Trophoblast cell (in vitro differentiated cells and primary cell): Measurements from ENCODE around the gene COMMD6.

Source experiments
- DNase-seq, 2 donors: peaks; one replicate each; pipeline ENCODE4 v3.0.0-alpha.2; 2016
- H2AFZ ChIP-seq: 2 replicates; pipeline ENCODE4 v1.6.1; 2013; ENCODE audit warnings: low read length, moderate library complexity, mild to moderate bottlenecking; ENCODE audit not compliant: insufficient read depth, poor library complexity
- H2AK5ac ChIP-seq: 2 replicates; pipeline ENCODE4 v1.6.1; 2013; ENCODE audit warnings: mild to moderate bottlenecking, low read length
- H2BK120ac ChIP-seq: 2 replicates; pipeline ENCODE4 v1.6.1; 2013; ENCODE audit warnings: low read length, mild to moderate bottlenecking, moderate library complexity; ENCODE audit not compliant: insufficient read depth, poor library complexity
- H2BK12ac ChIP-seq: 2 replicates; pipeline ENCODE4 v1.6.1; 2013; ENCODE audit warnings: mild to moderate bottlenecking, low read length, moderate library complexity
- H2BK5ac ChIP-seq: 2 replicates; pipeline ENCODE4 v1.6.1; 2013; ENCODE audit warnings: low read length, low read depth, moderate library complexity, mild to moderate bottlenecking; ENCODE audit not compliant: poor library complexity
- H3K14ac ChIP-seq: 2 replicates; pipeline ENCODE4 v1.6.1; 2013; ENCODE audit warnings: mild to moderate bottlenecking, low read length
- H3K18ac ChIP-seq: 2 replicates; pipeline ENCODE4 v1.6.1; 2013; ENCODE audit warnings: mild to moderate bottlenecking, low read length
- H3K23ac ChIP-seq: 2 replicates; pipeline ENCODE4 v1.6.1; 2013; ENCODE audit warnings: low read length
- H3K27ac ChIP-seq: 2 replicates; pipeline ENCODE4 v1.5.1; 2013; ENCODE audit warnings: low read depth, mild to moderate bottlenecking, inconsistent platforms, low read length, moderate library complexity
- H3K27me3 ChIP-seq: 2 replicates; pipeline ENCODE4 v1.6.1; 2013; ENCODE audit warnings: inconsistent platforms, mild to moderate bottlenecking, low read length, moderate library complexity; ENCODE audit not compliant: insufficient read depth
- H3K36me3 ChIP-seq, 2 experiments: 1 replicate in 1 of 2; 2 replicates in 1 of 2; pipeline ENCODE4 v1.6.1; 2013; ENCODE audit warnings: low read length in 2 of 2, mild to moderate bottlenecking in 2 of 2, moderate library complexity in 1 of 2; ENCODE audit not compliant: insufficient read depth in 2 of 2, control insufficient read depth in 1 of 2
- H3K4ac ChIP-seq: 2 replicates; pipeline ENCODE4 v1.6.1; 2013; ENCODE audit warnings: low read depth, mild to moderate bottlenecking, low read length, moderate library complexity
- H3K4me1 ChIP-seq, 2 experiments: 1 replicate in 1 of 2; 2 replicates in 1 of 2; pipeline ENCODE4 v1.6.1; 2013; ENCODE audit warnings: low read length in 2 of 2, mild to moderate bottlenecking in 2 of 2, moderate library complexity in 1 of 2; ENCODE audit not compliant: insufficient read depth in 2 of 2, control insufficient read depth in 1 of 2
- H3K4me2 ChIP-seq: 2 replicates; pipeline ENCODE4 v1.6.1; 2013; ENCODE audit warnings: inconsistent platforms, mild to moderate bottlenecking, low read length, moderate library complexity
- H3K4me3 ChIP-seq: 2 replicates; pipeline ENCODE4 v1.5.1; 2013; ENCODE audit warnings: mild to moderate bottlenecking, low read depth, low read length, inconsistent platforms
- H3K79me1 ChIP-seq: one replicate; pipeline ENCODE4 v1.6.1; 2013; ENCODE audit warnings: low read length
- H3K79me2 ChIP-seq: 2 replicates; pipeline ENCODE4 v1.6.1; 2013; ENCODE audit warnings: low read length, mild to moderate bottlenecking; ENCODE audit not compliant: control insufficient read depth, insufficient read depth, poor library complexity
- H3K9ac ChIP-seq: 2 replicates; pipeline ENCODE4 v1.6.1; 2013; ENCODE audit warnings: mild to moderate bottlenecking, low read length
- H3K9me3 ChIP-seq: 2 replicates; pipeline ENCODE4 v1.6.1; 2013; ENCODE audit warnings: low read depth, mild to moderate bottlenecking, control low read depth, inconsistent platforms, low read length; ENCODE audit not compliant: insufficient read depth
- H4K12ac ChIP-seq: 2 replicates; pipeline ENCODE4 v1.6.1; 2013; ENCODE audit warnings: low read depth, mild to moderate bottlenecking, low read length, moderate library complexity
- H4K8ac ChIP-seq: 2 replicates; pipeline ENCODE4 v1.6.1; 2013; ENCODE audit warnings: low read depth, mild to moderate bottlenecking, low read length, moderate library complexity
- H4K91ac ChIP-seq: one replicate; pipeline ENCODE4 v1.6.1; 2013; ENCODE audit warnings: low read depth, mild to moderate bottlenecking, low read length, moderate library complexity
- WGBS: extraction: QIAGEN DNeasy Blood & Tissue Kit; methylation state at CpG from one replicate; pipeline ENCODE4 v1.1.7; 2013; ENCODE audit warnings: missing lambda C conversion rate; ENCODE audit not compliant: insufficient read length, insufficient coverage; ENCODE audit errors: extremely low coverage; 5-methylcytosine and 5-hydroxymethylcytosine counted together

Gene COMMD6

DNA sequence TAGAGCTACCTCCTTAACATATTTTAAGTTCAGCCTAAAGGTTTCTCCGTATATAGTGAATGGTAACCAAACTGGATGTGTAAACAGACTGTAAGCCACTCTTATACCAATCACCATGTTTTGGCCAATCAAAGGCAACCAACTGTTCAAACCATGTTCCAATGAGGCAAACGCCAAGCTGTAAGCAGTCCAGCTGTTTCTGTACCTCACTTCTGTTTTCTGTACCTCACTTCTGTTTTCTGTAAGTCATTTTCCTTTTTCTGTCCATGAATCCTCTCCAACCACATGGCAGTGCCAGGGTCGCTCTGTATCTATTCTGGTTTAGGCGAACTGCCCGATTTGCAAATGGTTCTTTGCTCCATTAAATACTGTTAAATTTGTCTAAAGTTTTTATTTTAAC lies 24.4 kb downstream of the COMMD6 start:
- no peak overlapping the region for H3K4me3 ChIP-seq
- no CpG with 5 or more reads among the region's 5 CpGs for WGBS

DNA sequence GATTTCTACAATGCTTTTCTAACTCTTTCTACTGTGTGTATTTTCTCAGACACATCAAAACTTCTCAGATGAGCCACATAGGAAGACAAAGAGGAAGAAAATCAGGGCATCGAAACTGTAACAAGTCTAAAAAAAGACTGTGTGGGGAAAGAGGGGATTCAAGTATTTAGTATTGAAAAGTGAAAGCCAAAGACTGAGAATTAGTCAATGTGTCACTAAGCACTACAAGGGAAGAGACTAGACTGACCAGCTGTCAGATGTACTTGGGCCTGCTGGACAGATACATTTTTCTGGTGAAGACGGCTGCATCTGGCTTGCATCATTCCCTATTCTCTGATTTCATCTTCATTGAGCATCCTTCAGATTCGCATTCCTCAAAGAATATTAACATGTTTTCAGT lies 25.4 kb downstream of the COMMD6 start:
- H3K4me2 ChIP-seq: no peak overlapping the region
- no peak overlapping the region for H3K18ac ChIP-seq
- H3K79me1 ChIP-seq: no peaks in the 10 kb centered on the region
- H3K27me3 ChIP-seq: no peaks in the 10 kb centered on the region
- no peak overlapping the region for H3K23ac ChIP-seq
- H3K14ac ChIP-seq: no peak overlapping the region
- no peaks in the 10 kb centered on the region for H3K9me3 ChIP-seq
- H3K79me2 ChIP-seq: no peaks in the 10 kb centered on the region
- H4K8ac ChIP-seq: no peak overlapping the region
- H4K91ac ChIP-seq: no peak overlapping the region
- H3K4me3 ChIP-seq: no peak overlapping the region
- H2BK12ac ChIP-seq: no peak overlapping the region
- H3K9ac ChIP-seq: no peak overlapping the region
- H2AK5ac ChIP-seq: no peak overlapping the region
- H4K12ac ChIP-seq: no peak overlapping the region
- no peak overlapping the region for H2BK120ac ChIP-seq
- no CpG with 5 or more reads among the region's 3 CpGs for WGBS
- no peak for DNase-seq
- no peak overlapping the region for H2AFZ ChIP-seq
- no peak overlapping the region for H2BK5ac ChIP-seq
- H3K4me1 ChIP-seq: no peaks in the 10 kb centered on the region
- H3K27ac ChIP-seq: no peak overlapping the region
- no peak overlapping the region for H3K4ac ChIP-seq
- H3K36me3 ChIP-seq: no peaks in the 10 kb centered on the region

More for the DNA sequence above, 24.4 kb downstream of the COMMD6 start:
- no peaks in the 10 kb centered on the region for H3K79me2 ChIP-seq
- H2AFZ ChIP-seq: no peak overlapping the region
- peaks cover 1% of the 10 kb centered on the region for H3K9me3 ChIP-seq
- no peak overlapping the region for H4K12ac ChIP-seq
- no peak overlapping the region for H3K9ac ChIP-seq
- no peak overlapping the region for H3K27ac ChIP-seq
- no peak overlapping the region for H2AK5ac ChIP-seq
- DNase-seq: no peak
- H3K4me1 ChIP-seq: no peaks in the 10 kb centered on the region
- no peaks in the 10 kb centered on the region for H3K79me1 ChIP-seq
- no peak overlapping the region for H4K91ac ChIP-seq
- H3K4ac ChIP-seq: no peak overlapping the region
- H3K23ac ChIP-seq: no peak overlapping the region
- no peak overlapping the region for H2BK120ac ChIP-seq
- H3K4me2 ChIP-seq: no peak overlapping the region
- no peaks in the 10 kb centered on the region for H3K36me3 ChIP-seq
- H4K8ac ChIP-seq: no peak overlapping the region
- H2BK5ac ChIP-seq: no peak overlapping the region
- no peak overlapping the region for H3K18ac ChIP-seq
- H3K14ac ChIP-seq: no peak overlapping the region
- H2BK12ac ChIP-seq: no peak overlapping the region
- no peaks in the 10 kb centered on the region for H3K27me3 ChIP-seq

GRCh38 chr13:75511051-75511625 lies 26.5 kb downstream of the COMMD6 start:
- no CpG with 5 or more reads among the region's 3 CpGs for WGBS

GRCh38 chr13:75508002-75508548 lies 29.6 kb downstream of the COMMD6 start:
- DNase-seq: no peak
- no peak overlapping the region for H3K27ac ChIP-seq
- H2BK5ac ChIP-seq: no peak overlapping the region
- no CpG with 5 or more reads among the region's 6 CpGs for WGBS
- H3K14ac ChIP-seq: no peak overlapping the region
- no peak overlapping the region for H3K4ac ChIP-seq
- H2BK12ac ChIP-seq: no peak overlapping the region
- no peak overlapping the region for H2AK5ac ChIP-seq
- H4K91ac ChIP-seq: no peak overlapping the region
- no peak overlapping the region for H3K4me3 ChIP-seq
- H3K27me3 ChIP-seq: no peaks in the 10 kb centered on the region
- no peak overlapping the region for H4K8ac ChIP-seq
- no peak overlapping the region for H2BK120ac ChIP-seq
- no peaks in the 10 kb centered on the region for H3K36me3 ChIP-seq
- H4K12ac ChIP-seq: no peak overlapping the region
- H2AFZ ChIP-seq: no peak overlapping the region
- H3K9ac ChIP-seq: no peak overlapping the region
- H3K4me2 ChIP-seq: no peak overlapping the region
- H3K23ac ChIP-seq: no peak overlapping the region
- no peak overlapping the region for H3K18ac ChIP-seq
- H3K79me2 ChIP-seq: no peaks in the 10 kb centered on the region
- H3K4me1 ChIP-seq: no peaks in the 10 kb centered on the region
- no peaks in the 10 kb centered on the region for H3K9me3 ChIP-seq
- H3K79me1 ChIP-seq: no peaks in the 10 kb centered on the region

More at GRCh38 chr13:75511051-75511625, 26.5 kb downstream of the COMMD6 start:
- no peak overlapping the region for H3K18ac ChIP-seq
- no peak overlapping the region for H2AK5ac ChIP-seq
- no peak overlapping the region for H3K4me2 ChIP-seq
- DNase-seq: no peak
- no peak overlapping the region for H4K91ac ChIP-seq
- no peak overlapping the region for H2AFZ ChIP-seq
- no peaks in the 10 kb centered on the region for H3K4me1 ChIP-seq
- H3K27ac ChIP-seq: no peak overlapping the region
- H3K9me3 ChIP-seq: no peaks in the 10 kb centered on the region
- H3K14ac ChIP-seq: no peak overlapping the region
- no peak overlapping the region for H2BK12ac ChIP-seq
- no peaks in the 10 kb centered on the region for H3K79me2 ChIP-seq
- no peak overlapping the region for H3K4me3 ChIP-seq
- no peak overlapping the region for H2BK5ac ChIP-seq
- H4K12ac ChIP-seq: no peak overlapping the region
- H3K4ac ChIP-seq: no peak overlapping the region
- H3K9ac ChIP-seq: no peak overlapping the region
- H2BK120ac ChIP-seq: no peak overlapping the region
- H3K79me1 ChIP-seq: no peaks in the 10 kb centered on the region
- no peaks in the 10 kb centered on the region for H3K36me3 ChIP-seq
- H3K23ac ChIP-seq: no peak overlapping the region
- H3K27me3 ChIP-seq: no peaks in the 10 kb centered on the region
- no peak overlapping the region for H4K8ac ChIP-seq
